ENCODE data around the gene ATOH8.

GRCh38 chr2:85802354-85803103 lies 48.7 kb downstream of the ATOH8 start:
- TF ChIP-seq EZH2 (IDR thresholded peaks at IDR 0.05; ENCODE audit: borderline replicate concordance, low read depth, low read length, severe bottlenecking) (no peak), CTCF (IDR thresholded peaks at IDR 0.05; ENCODE audit: borderline replicate concordance, extremely low read depth, low read length, poor library complexity, severe bottlenecking) (no peak)

Data from DND-41 (cell line).